Islet precursor cell (in vitro differentiated cells): Measurements from ENCODE around the gene LMNTD2.

ENCODE experiments used
- DNase-seq: peaks from one replicate; pipeline ENCODE4 v3.0.0-alpha.2; 2018

Gene LMNTD2

GRCh38 chr11:560305-561147, at the start of gene LMNTD2, which contains the start of gene RASSF7:
TSS of gene LMNTD2 (minus strand) at chr11:560738. CDS start at chr11:560716, 22 bp downstream.
TSS of gene RASSF7 (plus strand) at chr11:560970. CDS start at chr11:561769, 799 bp downstream.
- peak; percentile 96 for DNase-seq

- no peak for DNase-seq
These were observed 48.8 kb upstream of the LMNTD2 start for GRCh38 chr11:609341-609811.

GRCh38 chr11:608791-609251, 48.3 kb upstream of the LMNTD2 start:
- DNase-seq, result no peak

GRCh38 chr11:607971-608659, 47.6 kb upstream of the LMNTD2 start:
- DNase-seq, result no peak

DNA sequence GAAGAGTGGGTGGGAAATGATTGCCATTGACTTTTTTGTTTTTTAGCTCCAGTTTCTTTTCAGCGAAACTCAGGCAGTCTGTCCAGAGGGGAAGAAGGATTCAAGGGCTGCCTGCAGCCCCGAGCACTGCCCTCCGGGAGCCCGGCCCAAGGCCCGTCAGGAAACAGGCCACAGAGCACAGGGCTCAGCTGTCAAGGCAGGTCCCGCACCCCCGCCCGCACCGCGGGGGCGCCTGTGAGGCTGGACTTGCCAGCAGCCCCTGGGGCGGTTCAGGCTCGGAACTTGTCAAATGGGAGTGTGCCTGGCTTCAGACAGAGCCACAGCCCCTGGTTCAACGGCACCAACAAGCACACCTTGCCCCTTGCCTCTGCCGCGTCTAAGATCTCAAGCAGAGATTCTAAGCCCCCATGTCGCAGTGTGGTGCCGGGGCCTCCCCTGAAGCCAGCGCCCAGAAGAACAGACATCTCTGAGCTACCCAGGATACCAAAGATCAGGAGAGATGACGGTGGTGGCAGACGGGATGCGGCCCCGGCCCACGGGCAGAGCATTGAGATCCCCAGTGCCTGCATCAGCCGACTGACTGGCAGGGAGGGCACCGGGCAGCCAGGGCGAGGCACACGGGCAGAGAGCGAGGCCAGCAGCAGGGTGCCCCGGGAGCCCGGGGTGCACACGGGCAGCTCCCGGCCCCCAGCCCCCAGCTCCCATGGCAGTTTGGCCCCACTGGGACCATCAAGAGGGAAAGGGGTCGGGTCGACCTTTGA, 46.7 kb upstream of the LMNTD2 start:
- DNase-seq, result no peak

DNA sequence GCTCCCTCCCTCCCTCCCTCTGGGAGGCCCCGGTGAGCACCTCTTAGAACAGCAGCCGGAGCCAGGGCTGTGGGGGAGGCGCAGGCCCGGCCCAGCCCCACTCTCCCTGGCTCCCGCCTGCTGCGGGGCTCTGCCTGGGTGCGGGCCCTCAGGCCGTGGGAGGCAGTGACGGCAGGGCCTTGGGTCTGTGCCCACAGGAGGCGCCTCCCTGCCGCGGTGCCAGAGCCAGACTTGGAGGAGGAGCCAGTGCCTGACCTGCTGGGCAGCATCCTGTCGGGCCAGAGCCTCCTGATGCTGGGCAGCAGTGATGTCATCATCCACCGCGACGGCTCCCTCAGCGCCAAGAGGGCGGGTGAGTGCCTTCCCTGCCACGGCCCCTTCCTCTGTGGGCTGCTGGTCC, 45.7 kb upstream of the LMNTD2 start:
- no peak for DNase-seq

GRCh38 chr11:605286-606129, 45.0 kb upstream of the LMNTD2 start:
- DNase-seq, result no peak

DNA sequence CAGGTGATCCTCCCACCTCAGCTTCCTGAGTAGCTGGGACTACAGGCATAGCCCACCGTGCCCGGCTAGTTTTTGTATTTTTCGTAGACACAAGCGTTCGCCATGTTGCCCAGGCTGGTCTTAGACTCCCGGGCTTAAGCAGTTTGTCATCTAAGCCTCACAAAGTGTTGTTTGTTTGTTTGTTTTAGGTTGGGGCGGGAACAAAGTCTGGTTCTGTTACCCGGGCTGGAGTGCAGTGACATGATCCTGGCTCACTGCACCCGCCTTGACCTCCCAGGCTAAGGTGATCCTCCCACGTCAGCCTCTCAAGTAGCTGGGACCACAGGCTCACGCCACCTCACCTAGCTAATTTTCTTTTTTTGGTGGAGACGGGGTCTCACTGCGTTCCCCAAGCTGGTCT, 42.6 kb upstream of the LMNTD2 start:
- no peak for DNase-seq

DNA sequence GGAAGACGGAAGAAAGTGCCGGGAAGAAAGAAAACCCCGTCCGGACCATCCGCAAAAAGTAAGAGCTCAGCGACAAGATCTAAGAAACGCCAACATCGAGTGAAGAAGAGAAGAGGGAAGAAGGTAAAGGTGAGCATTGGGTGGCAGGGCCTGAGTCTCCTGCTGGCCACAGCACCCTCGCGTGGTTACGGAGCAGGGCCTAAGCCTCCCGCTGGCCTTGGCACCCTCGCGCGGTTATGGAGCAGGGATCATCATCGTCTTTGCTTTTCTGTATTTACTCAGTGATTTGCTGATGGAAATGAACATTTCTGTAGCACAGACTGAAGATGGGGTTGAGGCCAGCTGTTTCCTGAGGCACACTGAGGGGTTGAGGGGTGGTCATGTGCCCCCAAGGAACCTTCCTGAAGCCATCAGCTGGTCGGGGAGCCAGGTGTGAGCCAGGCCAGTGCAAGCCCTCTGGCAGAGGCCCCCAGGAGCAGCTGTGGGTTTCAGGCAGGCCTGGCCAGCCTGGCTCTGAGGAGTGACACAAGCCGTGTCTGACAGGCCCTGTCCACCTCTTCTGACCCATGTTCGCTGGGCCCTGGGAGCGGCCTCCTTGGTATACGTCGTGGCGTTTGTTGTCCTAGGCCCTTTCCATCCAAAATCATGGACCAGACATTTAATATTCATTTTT, 41.2 kb upstream of the LMNTD2 start:
- DNase-seq, result no peak

DNA sequence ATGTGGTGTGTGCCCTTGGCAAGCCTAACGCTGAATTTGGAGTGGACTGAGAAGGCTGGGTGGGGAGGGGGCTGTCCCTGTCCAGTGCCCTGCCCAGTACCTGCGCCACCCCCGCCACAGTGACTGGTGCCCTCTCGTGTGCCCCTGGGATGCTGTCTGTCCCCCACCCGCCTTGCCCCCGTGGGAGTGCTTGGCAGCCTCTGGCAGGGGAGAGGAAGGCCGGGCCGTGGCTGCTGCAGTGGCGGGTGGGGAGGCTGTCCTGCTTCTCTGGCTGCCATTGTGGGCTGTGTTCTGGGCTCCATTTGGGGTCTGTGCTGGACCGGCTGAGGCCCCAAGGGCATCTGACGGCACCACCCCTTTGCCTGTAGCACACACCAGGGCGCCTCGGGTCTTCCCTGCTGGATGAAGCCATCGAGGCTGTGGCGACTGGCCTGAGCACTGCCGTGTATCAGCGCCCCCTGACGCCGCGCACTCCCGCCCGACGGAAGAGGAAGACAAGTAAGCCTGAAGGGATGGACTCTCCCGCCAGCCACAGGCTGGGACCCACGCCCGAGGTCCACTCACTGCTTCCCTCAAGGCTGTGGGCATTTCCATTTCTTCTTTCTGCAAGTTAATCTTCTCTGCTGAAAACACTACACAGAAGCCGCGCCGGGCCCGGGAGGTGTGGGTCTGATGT, 37.6 kb upstream of the LMNTD2 start:
- DNase-seq, result no peak

DNA sequence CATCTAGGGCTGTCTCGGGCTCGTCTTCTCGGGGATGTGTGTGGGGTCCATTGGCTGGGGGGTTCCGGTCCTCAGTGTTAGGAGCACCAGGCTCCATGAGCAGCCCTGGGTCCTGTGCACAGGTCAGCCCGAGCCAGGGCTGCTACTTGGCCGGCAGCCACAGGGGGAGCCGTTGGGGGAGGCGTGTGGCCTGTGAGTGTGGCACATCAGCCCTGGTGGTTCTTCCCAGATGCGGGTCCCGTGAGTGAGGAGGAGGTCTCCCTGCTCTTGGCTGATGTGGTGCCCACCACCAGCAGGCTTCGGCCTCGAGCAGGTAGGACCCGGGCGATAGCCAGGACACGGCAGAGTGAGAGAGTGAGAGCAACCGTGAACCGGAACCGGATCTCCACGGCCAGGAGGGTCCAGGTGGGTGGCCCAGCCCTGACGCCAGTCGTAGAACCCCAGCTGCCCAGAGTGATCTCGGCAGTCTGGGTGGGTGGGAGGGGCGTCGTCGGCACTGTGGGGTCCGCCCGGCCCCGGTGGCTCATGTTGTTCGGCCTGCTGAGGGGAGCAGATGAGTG, 36.7 kb upstream of the LMNTD2 start:
- no peak for DNase-seq

GRCh38 chr11:596374-596773, 35.8 kb upstream of the LMNTD2 start:
- no peak for DNase-seq

DNA sequence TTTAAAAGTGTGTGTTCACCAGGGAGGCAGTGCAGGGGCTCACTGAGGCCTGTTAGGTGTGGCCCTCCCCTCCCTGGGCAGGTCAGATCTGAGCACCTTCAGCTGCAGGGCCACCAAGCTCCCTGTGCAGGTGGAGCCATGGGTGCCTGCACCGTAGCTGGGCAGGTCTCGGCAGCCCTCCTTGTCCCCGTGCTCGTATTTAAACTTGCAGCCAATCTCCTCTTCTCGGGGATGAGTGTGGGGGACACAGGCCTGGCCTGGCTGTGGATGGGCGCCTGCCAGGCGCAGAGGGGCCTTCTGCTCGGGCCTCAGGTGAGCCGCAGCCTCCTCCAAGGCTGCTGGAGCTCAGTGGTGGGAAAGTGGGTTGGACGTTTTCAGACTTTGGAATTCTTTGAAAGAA, 34.9 kb upstream of the LMNTD2 start:
- DNase-seq, result no peak

DNA sequence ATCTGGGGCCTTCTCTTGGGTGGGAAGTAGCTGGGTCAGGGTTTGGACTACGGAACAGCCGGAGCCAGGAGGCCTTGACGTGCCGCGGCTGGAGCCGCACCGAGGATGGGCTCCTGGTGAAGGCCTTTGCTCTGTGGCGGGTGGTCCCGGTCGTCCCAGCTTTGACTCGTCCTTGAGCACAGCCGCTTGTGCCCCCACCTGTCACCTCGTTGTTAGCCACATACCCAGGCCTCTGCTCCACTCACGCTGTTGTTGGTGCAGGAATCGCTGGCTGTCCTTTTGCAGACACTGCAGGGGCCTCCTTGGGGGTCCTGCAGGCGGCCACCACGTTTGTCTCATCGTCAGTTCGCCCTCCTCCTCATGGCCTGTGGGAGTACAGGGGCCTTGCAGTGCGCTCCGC, 32.8 kb upstream of the LMNTD2 start:
- DNase-seq, result no peak

GRCh38 chr11:592918-593317, 32.4 kb upstream of the LMNTD2 start:
- DNase-seq, result no peak

DNA sequence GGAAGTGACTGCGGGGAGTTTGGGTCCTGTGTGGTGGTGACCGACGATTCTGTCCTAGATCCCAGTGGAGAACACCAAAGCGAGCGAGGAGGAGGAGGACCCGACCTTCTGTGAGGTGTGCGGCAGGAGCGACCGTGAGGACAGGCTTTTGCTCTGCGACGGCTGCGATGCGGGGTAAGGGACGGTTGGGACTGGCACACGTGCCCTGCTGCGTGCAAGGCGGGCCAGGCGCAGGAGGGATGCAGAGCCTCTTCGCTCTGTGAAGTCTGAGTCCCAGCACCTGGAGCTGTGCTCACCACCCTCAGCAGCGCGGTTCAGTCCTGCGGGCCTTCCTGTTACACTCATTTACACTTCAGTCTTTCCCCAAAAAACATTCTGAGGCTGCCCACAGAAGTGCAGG, 32.0 kb upstream of the LMNTD2 start:
- DNase-seq, result no peak

GRCh38 chr11:590997-591396, 30.5 kb upstream of the LMNTD2 start:
- no peak for DNase-seq

DNA sequence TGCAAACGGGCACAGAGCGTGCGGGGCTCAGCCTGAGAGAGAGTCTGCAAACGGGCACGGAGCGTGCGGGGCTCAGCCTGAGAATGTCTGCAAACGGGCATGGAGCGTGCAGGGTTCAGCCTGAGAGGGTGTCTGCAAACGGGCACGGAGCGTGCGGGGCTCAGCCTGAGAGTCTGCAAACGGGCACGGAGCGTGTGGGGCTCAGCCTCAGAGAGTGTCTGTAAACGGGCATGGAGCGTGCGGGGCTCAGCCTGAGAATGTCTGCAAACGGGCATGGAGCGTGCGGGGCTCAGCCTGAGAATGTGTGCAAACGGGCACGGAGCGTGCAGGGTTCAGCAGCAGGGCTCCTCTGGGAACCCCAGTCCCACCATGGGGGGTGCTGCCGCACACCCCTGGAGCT, 29.3 kb upstream of the LMNTD2 start:
- no peak for DNase-seq

- peak; percentile 86 for DNase-seq
These were observed 27.4 kb upstream of the LMNTD2 start for GRCh38 chr11:587978-588380.

- no peak for DNase-seq
These were observed 27.0 kb upstream of the LMNTD2 start for GRCh38 chr11:587546-587945.
